Measurements from ENCODE around the gene RUFY2.
"Not testable (repeated sequence)": the region's sequence is repeated elsewhere in the genome, so short reads cannot be mapped to it uniquely, and the experiment has no call there.

RUFY2 gene

DNA sequence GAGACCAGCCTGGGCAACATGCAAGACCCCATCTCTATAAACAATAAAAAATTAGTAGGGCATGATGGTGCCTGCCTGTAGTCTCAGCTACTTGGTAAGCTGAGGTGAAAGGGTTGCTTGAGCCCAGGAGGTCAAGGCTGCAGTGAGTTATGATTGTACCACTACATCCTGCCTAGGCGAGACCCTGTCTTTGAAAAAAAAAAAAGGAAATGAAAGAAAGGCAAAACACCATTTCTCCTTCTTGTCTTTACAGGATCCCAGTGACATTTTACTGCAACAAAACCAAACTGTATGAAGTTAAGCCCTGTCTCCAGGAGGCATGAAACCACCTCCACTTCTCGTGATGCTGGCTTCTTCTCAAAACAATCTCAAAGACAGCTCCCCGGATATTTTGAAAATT, 44.5 kb downstream of the RUFY2 start:
- no peak for DNase-seq

DNA sequence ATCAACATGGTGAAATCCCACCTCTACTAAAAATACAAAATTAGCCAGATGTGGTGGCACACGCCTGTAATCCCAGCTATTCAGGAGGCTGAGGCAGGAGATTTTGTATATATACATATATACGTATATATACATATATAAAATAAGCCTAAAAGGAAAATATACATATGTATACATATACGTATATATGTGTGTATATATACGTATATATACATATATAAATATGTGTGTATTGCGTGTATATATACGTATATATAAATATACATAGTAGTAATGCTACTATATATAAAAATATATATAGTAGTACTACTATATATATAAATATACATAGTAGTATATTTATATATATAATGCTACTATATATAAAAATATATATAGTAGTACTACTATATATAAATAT, 47.9 kb downstream of the RUFY2 start:
- DNase-seq = no peak

DNA sequence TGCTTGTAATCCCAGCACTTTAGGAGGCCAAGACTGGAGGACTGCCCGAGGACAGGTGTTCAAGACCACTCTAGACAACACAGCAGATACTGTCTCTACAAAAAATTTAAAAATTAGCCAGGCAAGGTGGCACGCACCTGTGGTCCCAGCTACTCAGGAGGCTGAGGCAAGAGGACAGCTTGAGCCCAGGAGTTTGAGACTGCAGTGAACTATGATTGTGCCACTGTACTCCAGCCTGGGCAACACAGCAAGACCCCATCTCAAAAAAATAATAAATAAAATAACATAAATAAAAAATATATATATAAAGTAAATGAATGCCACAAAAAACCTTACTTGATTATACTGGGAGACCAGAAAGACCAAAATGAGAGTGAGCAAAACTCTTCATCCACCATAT, 53.5 kb downstream of the RUFY2 start:
- no peak for DNase-seq

DNA sequence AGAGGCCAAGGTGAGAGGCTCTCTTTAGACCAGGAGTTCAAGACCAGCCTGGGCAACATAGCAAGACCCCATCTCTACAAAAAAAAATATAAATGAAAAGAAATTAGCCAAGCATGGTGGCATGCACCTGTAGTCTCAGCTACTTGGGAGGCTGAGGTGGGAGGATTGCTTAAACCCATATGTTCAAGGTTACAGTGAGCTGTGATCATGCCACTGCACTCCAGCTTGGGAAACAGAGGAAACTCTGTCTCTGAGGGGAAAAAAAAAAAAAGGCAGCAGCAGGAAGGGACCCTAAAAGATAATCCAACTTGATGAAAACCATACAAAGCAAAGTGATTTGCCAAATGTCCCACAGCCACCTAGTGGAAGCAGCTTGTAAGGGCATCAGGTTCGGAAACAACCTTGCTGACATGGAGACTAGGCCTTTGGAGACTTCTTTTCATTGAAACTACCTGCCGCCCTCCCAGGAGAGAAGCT, 58.8 kb downstream of the RUFY2 start:
- peak; percentile 33 for DNase-seq

DNA sequence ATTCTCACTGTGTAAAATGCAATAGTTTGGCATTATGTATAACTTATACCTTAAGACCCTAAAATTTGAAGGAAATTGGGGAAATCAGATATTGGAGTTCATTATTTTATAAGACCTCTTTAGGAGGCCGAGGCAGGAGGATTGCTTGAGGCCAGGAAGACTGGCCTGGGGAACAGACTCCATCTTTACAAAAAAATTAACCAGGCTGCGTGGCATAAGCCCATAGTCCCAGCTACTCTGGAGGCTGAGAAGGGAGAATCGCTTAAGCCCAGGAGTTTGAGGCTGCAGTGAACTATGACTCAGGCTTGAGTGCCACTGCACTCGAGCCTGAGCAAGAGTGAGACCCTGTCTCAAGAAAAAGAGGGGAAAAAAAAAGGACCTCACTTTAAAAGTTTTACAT, 60.3 kb downstream of the RUFY2 start:
- DNase-seq = no peak

DNA sequence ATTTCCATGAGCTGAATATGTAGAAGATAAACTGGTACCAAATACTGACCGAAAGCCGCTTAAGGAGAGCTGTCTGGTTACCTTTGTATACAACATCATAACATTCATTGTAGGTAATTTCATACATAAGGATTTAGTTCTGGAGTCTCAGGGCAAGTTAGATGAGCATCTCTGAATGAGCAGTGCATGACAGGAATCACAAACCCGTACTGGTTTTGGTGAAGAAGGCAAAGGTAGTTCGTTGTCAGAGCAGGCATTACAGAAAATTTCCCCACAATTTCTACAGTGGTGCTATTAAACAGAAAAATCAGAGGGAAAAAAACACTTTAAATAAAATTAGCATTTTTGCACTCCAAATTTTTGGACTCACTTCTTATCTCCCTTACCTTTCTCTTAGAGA, 61.5 kb downstream of the RUFY2 start:
- no peak for DNase-seq

DNA sequence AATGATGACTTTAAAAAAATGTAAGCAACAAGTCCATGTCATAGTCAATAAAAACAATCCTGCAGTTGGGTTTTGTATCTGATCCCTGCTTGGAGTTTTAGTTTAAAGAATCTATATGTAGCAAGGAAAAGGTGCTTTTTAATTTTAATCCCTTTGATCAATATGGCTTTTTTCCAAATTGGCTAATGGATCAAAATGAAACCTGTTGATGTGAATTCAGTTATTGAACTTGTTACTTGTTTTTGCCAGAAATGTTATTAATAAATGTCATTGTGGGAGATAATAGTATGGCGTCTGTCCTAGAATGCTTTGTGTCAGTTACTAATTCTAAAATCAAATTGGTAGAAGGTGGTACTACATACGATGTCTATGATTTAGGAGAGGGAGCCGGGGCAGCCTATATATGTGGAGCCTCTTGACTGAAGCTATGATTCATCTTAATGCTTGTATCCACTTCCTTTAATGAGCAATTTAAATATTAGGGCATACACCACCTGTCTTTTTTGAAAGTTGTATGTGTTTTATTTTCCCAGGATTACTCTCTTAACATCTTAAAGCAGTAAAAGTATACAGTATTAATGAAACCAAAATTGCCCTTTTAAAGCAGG, 64.1 kb downstream of the RUFY2 start:
- no peak for DNase-seq

DNA sequence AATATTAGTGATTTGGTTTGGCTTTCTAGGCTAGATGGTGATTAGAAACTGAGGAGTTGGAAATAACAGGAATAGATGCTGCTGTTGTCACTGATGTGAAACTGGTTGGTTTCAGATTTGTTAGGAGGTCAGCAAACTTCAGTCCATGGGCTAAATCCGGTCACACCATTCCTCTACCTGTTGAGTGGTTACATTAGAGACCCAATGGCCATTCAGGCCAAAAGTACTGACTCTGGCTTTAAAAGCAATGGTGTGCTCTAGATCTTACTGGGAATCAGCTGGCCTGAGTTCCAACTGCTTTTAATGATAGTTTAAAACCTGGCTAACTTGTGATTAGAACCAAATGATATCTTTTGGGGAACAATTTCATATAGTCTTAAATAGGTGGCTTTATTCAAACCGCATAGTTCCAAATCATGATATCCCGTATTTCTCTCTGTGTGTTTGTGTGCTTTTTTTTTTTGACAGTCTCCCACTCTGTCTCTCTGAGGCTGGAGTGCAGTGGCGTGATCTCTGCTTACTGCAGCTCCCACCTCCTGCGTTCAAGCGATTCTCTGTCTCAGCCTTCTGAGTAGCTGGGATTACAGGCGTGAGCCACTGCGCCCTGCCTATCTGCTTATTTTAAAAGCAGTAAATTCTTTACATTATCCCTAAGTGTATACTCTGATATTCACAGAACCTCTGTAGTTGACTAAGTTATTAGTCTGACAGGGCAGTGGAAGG, 66.6 kb downstream of the RUFY2 start:
- no peak for DNase-seq

DNA sequence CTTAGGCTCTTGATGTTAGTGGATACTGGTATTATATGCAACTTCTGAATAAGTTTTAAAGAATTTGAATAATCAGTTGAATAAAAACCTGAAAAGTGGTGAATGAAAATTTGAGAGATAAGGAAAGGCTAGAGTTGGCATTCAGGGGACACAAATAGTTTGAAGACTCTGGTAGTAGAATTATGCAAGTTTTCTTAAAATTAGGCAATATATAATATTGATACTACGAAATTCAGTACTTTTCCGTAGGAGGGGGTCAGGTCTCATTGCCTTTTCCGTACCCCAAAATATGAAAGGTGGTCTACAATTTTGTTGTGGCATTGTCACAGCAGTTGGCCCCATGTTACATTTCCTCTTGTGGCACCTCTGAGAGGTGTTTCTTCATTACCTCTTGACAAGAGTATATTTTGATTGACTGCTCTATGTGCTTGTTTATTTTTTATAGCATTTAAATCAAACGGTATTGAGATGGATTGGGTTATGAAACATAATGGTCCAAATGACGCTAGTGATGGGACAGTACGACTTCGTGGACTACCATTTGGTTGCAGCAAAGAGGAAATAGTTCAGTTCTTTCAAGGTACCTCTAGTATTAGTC, 70.2 kb downstream of the RUFY2 start:
- no peak for DNase-seq

DNA sequence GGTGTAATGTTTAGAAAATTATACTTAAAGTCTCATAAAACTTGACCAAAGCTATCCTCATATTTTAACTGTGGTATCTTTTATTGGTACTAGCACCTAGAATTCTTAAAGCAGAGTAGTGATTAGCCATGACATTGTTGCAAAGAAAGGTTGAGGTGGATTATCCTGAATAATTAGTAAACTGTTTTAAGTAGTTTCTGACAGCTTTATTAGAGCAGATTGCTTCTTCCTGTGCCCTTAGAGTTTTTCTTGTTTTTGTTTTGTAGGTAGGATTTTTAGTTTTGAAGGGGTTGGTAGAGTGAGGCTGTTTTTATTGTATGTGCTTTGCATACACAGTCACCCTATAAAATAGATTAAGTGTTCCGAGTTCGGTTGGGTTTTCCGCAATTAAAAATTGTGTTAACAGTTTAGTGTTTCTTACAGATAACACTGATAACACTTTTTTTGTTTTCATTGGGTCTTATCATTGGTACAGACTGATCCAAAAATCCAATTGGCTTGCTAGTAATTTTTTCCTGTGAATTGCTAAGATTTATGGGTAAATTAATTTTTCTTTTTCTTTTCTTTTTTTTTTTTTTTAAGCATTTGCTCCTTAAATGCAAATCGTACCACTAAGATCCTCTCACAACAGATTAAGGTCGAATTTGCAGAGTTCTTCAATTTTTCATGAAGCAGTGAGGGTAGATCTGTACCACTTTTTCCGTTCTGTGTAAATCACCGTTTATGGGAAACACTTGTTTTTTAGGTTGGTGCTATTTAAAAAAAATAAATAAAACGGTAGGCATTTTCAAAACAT, 72.2 kb downstream of the RUFY2 start:
- no peak for DNase-seq

DNA sequence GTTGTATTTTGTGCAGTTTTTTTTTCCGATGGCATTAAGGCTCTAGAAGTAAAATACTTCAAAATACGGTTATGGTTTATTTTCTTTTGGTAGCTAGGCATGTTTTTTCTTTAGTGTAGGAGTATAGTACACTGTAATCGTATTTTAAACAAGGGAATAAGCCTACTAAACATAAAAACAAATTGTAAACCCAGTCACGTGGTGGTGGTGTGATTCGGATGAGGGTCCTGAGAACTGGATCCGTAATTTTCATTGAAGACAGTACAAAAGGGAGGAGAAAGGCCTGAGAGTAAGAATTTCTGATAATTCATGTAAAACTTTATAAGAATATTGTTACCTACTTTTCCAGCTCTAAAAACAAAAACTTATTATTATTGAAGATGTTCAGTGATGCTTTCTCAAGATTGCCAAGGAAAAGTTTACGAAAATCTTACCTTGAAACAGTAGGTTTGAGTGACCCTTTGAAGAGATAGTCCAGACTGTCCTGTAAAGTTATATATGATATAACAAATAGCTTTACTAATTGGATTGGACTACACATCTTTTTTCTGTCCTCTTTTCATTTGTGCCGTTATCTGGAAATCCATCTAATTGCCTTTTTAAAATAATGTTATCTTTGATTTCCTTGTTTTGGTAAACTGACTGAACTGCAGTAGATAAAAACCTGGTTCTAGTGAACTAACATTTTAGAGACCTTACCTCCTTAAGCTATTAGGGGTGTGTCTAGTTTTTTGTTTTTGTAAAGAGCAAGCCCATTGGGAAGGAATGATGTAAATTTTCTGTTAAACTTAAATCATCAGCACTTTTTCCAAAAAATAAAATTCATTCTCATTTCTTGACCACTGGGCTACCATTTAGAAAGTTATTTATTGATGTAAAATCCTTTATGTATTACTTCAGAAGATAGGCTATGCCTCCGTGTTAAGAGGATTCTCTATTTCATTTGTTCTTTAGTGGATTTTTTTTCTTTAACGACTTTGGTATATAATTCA, 73.3 kb downstream of the RUFY2 start:
- DNase-seq = no peak

DNA sequence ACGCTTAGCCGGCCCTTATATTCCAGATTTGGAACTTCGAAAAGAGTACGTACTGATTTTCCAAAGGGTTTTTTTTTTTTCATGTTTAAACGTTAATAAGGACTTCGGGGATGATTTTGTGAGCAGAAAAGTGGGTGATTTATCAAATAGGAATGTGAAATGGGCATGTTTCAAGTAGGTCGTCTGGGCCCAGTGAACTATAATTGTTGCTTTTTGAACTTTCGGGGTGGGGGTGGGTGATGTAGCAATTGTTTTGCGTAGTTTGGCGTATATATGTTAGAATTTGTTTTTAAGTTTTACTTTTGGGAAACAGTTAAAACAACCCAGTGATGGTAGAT, 74.0 kb downstream of the RUFY2 start:
- DNase-seq = no peak

DNA sequence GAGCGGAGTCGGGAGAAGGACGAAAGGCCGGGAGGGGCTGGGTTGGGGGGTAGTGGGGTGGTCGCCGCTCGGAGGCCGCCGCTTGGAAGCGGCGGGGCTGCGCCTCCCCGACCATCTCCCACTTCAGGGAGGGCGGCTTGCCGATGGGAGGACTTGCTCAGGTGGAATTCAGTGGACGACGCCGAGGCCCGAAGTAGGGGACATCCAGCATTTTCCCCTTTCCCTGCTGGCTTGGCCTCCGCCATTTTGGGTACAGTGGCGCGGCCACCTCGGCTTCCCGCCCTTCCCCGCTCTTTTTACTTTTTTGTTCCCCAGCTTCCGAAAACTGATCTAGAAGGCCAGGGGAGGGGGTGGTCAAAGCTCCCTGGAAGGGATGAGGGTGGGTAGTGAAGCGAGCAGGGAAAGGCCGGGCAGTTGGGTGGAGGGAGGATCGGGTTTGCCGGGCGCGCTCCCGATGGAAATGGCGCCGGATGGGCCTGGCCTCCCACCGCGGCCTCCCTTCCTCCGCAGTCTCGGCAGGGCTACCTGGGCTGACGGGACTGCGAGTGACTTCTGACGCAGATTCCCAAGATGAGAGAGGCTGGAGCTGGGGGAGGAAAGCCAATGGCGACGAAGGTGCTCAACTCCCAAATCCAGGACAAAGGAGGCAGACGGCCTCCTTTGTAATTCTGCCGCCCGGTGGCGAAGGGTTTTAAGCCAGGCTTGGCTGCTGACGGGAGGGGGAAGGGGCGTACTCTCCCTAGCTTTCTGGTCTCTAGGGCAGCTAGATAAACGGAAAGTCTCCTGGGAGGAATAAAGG, 74.6 kb downstream of the RUFY2 start, which contains the start of gene PBLD:
PBLD (minus strand) TSS at position 670 of the 799 bp plus-strand sequence. CDS start 26,084 bp downstream, outside the sequence.
- peak; percentile 74 for DNase-seq

DNA sequence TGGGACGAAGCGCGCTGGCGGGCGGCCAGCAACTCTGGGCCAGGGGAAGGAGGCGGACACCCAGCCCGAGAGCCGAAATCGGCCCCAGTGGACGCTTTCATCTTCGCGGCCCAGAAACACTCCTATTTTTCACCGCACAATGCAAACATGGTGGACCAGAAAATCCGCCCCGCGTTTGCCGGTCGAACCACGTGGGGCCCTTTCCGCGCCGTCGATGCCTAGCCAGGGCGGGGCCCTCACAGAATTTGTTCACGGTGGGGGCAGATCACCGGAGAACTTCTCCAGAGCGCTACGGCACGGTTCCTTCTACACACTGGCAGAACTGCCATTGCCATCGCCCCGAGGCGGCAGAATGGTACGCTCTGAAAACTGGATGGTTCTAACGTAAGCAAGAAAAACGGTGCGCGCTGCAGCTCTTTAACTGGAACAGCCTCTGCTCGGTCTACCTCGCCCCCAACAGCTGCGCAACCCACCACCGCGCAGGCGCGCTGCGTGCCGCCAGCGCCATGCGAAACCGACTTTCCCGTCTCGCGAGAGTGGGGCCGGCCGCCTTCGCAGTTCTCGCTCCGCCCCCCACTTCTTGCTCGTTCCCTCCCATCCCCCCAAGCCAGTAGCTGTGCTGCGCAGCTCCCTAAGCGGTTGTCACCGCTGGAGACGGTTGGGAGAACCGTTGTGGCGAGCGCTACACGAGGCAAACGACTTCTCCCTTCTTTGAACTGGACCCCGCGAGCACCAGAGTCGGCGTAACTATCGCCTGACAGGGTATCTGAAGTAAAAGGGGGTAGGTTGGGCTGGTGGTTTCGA, 75.4 kb downstream of the RUFY2 start, which contains the start of gene HNRNPH3:
HNRNPH3 (plus strand) TSS at position 610 of the 804 bp plus-strand sequence. CDS start 5,158 bp downstream, outside the sequence.
- peak; percentile 97 for DNase-seq

DNA sequence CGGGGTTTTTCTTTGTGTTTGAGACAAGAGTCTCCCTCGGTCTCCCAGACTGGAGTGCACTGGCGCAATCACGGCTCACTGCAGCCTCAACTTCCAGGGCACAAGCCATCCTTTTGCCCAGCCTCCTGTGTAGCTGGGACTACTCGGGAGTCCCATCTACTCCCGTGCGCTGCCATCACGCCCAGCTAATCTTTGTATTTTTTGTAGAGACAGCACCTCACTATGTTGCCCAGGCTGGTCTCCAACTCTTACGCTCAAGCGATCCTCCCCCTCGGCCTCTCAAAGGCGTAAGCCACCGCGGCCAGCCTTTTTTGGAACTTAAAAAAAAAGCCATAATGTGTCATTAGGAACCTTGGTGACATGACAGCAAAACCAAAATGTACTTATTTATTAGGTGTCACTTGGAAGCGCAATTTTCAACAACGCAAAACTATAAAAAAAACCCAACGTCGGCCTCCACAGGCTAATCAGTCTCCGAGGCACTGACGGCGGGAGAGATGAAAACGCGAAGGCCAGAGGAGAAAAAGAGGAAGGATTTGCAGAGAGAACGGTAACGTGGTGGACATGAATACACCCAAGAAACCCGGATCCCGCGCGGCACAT, 76.1 kb downstream of the RUFY2 start:
- peak; percentile 23 for DNase-seq

DNA sequence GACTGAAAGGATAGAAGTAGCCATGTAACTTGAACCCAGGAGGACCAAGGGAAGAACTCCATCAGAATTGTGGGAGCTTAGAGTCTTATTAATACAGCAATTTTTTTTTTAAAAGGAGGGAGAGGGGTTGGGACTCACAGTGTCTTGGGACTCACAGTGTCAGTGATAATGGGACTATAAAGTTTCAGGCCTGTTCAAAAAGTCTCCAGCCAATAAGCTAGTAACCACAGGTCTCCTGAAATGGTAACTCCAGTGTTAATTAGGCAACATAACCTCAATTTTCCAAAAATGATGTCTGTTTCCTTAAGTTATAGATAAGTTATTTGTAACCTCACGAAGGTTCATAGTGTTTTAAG, 77.6 kb downstream of the RUFY2 start:
- DNase-seq = no peak

DNA sequence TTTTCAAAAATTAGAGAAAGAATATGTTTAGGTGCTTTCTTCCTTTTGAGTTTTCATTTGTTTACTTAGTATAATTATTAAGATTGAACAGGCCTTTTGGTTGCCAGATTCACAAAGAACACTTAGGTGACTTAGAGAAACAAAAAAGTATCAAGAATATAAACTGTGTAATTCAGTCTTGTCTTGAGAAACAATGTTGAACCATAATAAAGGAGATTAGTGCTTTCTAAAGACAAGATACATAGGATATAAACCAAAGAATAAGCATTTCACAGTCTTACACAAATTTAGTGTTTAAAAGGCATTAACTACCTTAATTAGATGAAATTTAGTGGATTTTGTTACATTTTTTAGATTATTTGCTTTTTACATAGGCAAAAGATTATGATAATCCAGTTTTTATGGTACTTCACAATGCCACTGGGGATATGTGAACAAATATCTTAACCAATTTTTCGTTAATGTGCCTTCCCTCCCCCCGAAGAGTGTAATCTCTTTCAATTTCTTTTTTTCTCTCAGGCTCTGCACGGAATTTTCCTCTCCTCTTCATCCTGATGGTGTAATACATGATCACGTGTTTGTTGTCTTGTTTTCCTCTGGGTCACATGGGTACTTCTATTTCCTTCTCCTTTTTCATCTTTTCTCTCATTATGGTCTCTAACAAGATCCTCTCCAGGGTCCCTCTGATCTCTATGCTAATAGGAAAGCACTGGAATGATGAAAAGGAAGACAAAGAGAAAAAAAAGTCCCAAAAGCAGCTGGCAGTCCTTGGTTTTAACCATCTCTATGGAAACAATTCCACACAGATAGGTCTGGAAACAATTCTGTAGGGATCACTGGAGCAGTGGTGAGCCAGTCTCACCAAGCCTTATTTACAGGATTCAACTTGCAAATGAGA, 78.9 kb downstream of the RUFY2 start:
- no peak for DNase-seq

DNA sequence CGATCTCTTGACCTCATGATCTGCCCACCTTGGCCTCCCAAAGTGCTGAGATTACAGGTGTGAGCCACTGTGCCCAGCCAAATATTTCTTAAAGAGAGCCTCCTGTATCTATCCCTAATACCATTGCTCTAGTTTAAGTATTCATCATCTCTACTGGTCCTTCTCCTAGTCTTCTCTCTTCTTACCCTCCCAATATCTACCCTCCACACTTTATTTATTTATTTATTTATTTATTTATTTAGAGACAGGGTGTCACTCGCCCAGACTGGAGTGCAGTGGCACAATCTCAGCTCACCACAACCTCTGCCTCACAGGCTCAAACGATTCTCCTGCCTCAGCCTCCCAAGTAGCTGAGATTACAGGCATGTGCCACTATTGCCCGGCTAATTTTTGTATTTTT, 82.7 kb downstream of the RUFY2 start:
- not testable (repeated sequence) for DNase-seq
